ENCODE results near the gene DUSP10.

Gene DUSP10

GRCh38 chr1:221718381-221719277 lies 23.3 kb downstream of the DUSP10 start:
- no peak for TF ChIP-seq CTCF (IDR thresholded peaks at IDR 0.05; ENCODE audit: low read length)
- no peak for TF ChIP-seq EZH2 (IDR thresholded peaks at IDR 0.05; ENCODE audit: borderline replicate concordance, low read length)
- Histone ChIP-seq H3K4me2 (ENCODE audit: low read length) (no peak overlapping the region), H3F3A (ENCODE audit: insufficient read depth, low read length) (no peaks in the 10 kb centered on the region), H3K36me3 (ENCODE audit: insufficient read depth, low read length) (peaks cover 28% of the 10 kb centered on the region), H3K4me3 (ENCODE audit: low read depth, low read length, poor library complexity, severe bottlenecking) (no peak overlapping the region), H3K79me2 (ENCODE audit: insufficient read depth, low read length) (peaks cover 19% of the 10 kb centered on the region; the same call in 1 of the 2 replicates), H3K4me1 (ENCODE audit: insufficient read depth, low read length, severe bottlenecking) (peaks cover 6% of the 10 kb centered on the region), H3K9ac (ENCODE audit: low read length) (no peak overlapping the region), H3K9me2 (ENCODE audit: low read depth, low read length) (no peaks in the 10 kb centered on the region), H2AFZ (ENCODE audit: low read length) (no peak overlapping the region), H3K27me3 (ENCODE audit: insufficient read depth, low read length) (no peaks in the 10 kb centered on the region), H3K9me3 (ENCODE audit: low read length) (peaks cover 7% of the 10 kb centered on the region; the same call in 1 of the 2 replicates), H3K27ac (ENCODE audit: low read depth, low read length, poor library complexity, severe bottlenecking) (no peak overlapping the region), H4K20me1 (ENCODE audit: insufficient read depth, low read length) (no peaks in the 10 kb centered on the region)

GRCh38 chr1:221717485-221717853 lies 24.4 kb downstream of the DUSP10 start:
- peaks cover 5% of the 10 kb centered on the region; the same call in 1 of the 2 replicates for H3K9me3 ChIP-seq (ENCODE audit: low read length)
- no peak overlapping the region for H2AFZ ChIP-seq (ENCODE audit: low read length)
- H3K27ac ChIP-seq (ENCODE audit: low read depth, low read length, poor library complexity, severe bottlenecking): no peak overlapping the region
- peaks cover 17% of the 10 kb centered on the region for H3K36me3 ChIP-seq (ENCODE audit: insufficient read depth, low read length)
- H3K79me2 ChIP-seq (ENCODE audit: insufficient read depth, low read length): peaks cover 15% of the 10 kb centered on the region; the same call in 1 of the 2 replicates
- H4K20me1 ChIP-seq (ENCODE audit: insufficient read depth, low read length): no peaks in the 10 kb centered on the region
- no peak overlapping the region for H3K4me3 ChIP-seq (ENCODE audit: low read depth, low read length, poor library complexity, severe bottlenecking)
- no peaks in the 10 kb centered on the region for H3K9me2 ChIP-seq (ENCODE audit: low read depth, low read length)
- H3K27me3 ChIP-seq (ENCODE audit: insufficient read depth, low read length): no peaks in the 10 kb centered on the region
- no peak overlapping the region for H3K4me2 ChIP-seq (ENCODE audit: low read length)
- no peak for TF ChIP-seq CTCF (IDR thresholded peaks at IDR 0.05; ENCODE audit: low read length)
- no peak for TF ChIP-seq EZH2 (IDR thresholded peaks at IDR 0.05; ENCODE audit: borderline replicate concordance, low read length)
- H3K9ac ChIP-seq (ENCODE audit: low read length): no peak overlapping the region
- peaks cover 18% of the 10 kb centered on the region for H3K4me1 ChIP-seq (ENCODE audit: insufficient read depth, low read length, severe bottlenecking)
- no peaks in the 10 kb centered on the region for H3F3A ChIP-seq (ENCODE audit: insufficient read depth, low read length)

- no peaks in the 10 kb centered on the region for H3F3A ChIP-seq (ENCODE audit: insufficient read depth, low read length)
- peaks cover 23% of the 10 kb centered on the region for H3K4me1 ChIP-seq (ENCODE audit: insufficient read depth, low read length, severe bottlenecking)
- no peak overlapping the region for H2AFZ ChIP-seq (ENCODE audit: low read length)
- no peak overlapping the region for H3K27ac ChIP-seq (ENCODE audit: low read depth, low read length, poor library complexity, severe bottlenecking)
- peaks cover 19% of the 10 kb centered on the region for H3K36me3 ChIP-seq (ENCODE audit: insufficient read depth, low read length)
- H3K9me3 ChIP-seq (ENCODE audit: low read length): peaks cover 5% of the 10 kb centered on the region; the same call in 1 of the 2 replicates
- no peak overlapping the region for H3K4me2 ChIP-seq (ENCODE audit: low read length)
- H3K9ac ChIP-seq (ENCODE audit: low read length): no peak overlapping the region
- H3K79me2 ChIP-seq (ENCODE audit: insufficient read depth, low read length): peaks cover 14% of the 10 kb centered on the region; the same call in 1 of the 2 replicates
- H3K27me3 ChIP-seq (ENCODE audit: insufficient read depth, low read length): no peaks in the 10 kb centered on the region
- no peaks in the 10 kb centered on the region for H4K20me1 ChIP-seq (ENCODE audit: insufficient read depth, low read length)
- no peak overlapping the region for H3K4me3 ChIP-seq (ENCODE audit: low read depth, low read length, poor library complexity, severe bottlenecking)
- H3K9me2 ChIP-seq (ENCODE audit: low read depth, low read length): no peaks in the 10 kb centered on the region
- TF ChIP-seq CTCF (IDR thresholded peaks at IDR 0.05; ENCODE audit: low read length): no peak
- no peak for TF ChIP-seq EZH2 (IDR thresholded peaks at IDR 0.05; ENCODE audit: borderline replicate concordance, low read length)
Observed at GRCh38 chr1:221716713-221717484, 25.0 kb downstream of the DUSP10 start.

Measured in OCI-LY1 (cell line).